ENCODE results near the gene TMEM115.

Gene TMEM115

DNA sequence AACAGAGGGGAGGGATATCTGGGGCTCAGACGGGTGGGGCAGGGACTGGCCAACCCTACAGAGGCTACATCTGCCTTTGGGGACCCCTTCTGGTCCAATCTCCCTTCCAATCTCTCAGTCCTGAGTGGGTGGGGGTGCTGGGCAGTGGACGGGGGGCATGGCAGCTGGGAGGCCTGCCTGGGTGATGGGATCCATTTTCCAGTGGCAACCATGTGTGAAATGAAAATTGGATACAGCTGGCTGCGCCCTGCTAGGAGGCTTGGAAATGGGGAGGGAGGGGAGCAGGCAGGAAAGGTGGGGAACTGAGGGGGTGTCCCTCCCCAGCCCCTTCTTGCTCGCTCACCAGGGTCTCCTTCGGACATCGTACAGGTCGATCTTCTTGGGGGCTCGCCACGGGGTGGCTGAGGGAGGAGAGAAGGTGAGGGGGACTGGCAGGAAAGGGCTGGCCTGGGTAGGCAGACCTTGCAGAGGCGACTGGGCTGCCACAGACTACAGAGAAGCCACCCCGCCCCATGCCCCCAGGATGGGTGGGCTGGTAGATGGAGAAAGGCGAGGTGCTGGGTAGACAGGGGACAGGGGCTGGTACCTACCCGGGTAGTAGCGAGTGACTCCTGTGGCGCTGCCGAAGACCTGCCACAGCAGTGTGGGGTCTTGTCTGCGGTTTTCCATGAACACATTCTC, 21.2 kb upstream of the TMEM115 start:
- no peak for DNase-seq

DNA sequence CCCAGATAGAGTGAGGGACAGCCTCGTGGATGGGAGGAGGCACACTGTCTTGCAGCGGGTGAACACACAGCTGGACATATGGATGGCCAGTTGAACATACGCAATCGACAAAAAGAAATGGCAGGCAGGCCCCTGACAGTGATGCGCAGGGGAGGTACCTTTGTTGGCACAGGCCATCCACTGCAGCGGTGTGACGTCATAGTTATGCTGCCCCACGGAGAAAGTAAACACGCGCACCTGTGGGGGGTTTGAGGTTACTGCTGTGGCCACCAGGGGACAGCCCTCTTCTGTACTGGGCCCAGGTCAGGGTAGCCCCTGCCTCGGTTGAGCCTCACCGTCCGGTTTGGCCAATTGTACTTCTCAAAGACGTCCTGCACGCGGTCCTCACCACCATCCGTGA, 19.4 kb upstream of the TMEM115 start:
- no peak for DNase-seq

DNA sequence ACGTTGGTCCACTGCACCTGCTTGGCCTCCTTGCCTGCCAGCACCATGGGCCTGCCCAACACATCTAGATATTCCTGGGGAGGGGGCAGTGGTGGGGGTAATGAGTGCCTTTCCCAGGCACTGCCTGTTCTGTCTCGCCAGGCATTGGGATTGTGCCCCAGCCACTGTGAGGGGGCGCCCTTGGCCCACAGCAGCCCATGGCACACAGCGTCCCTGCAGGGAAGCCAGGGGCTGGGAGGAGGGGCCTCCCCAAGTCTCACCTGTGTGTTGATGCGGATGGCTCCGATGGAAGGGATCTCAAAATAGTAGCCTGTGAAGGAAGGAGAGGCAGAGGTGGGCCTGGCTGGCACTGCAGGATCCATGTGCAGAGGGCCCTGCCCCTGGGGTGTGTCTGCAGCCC, 18.7 kb upstream of the TMEM115 start:
- no peak for DNase-seq

DNA sequence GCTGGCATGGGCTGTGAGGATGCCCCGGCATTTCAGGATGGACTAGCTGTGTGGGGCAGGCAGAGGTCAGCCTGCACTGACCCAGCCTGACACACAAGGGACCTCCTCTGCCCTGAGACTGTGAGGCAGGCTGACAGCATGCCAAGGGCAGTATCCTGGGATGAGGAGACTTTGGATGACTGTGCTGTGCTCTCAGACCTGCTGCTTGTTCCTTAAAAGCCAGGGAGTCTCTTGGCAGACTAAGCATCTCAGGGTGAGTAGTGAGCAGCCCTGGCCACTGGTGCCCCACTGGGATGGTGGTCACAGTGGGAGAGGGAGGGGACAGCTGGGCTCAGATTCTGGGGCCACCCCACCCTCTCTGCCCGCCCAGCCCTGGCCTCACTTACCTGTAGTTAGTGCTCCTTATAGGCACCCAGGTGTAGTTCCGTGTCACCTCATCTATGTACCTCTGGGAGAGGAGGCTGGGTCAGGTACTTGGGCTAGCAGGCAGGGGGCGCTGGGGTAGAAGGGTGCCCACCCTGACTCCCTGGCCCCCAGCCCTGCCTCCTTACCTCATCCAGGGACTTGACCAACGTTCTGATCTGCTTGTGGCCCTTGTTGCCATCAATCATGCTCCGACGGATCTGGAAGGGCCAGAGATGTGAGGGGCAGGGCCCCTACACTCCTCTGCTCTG, 16.1 kb upstream of the TMEM115 start:
- DNase-seq, result no peak

DNA sequence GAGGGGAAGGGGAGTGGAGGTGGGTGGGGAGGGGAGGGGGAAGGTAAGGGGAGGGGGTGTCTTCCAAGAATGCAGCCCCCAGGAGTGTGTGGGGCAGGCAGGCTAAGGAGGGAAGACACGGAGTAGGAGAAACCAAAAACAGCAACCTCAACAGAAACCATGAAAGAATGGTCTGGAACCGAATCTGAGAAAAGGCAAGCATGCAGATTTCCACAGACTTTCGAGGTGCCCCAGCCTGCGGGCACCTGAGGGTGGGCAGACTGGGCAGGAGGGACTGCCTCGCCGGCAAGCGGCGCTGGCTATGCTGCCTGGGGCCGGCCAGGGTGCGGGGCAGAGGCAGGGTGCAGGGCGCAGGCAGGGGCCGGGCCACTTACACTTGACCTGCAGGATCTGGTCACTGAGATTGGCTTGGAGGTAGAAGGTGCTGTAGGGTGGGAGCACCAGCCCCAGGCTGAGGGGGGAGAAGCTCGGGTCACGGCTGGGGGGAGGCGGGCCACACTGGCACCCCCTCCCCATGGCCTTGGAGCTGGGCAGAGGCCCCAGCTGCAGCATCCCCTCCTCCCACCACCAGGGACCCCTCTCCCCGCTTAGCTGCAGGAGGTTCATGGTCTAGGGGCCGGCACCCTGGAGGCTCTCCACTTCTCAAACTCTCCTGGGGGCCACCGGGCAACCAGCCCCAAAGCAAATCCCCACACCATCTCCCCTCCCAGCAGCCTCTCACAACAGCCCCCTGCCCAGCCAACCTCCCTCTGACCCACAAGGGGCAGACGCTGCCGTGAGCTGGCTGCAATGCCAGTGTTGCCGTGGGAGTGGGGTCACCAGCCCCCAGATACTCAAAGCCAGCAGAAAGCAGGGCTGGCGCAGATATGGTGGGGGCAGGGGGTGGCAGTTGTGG, 15.3 kb upstream of the TMEM115 start:
- no peak for DNase-seq

DNA sequence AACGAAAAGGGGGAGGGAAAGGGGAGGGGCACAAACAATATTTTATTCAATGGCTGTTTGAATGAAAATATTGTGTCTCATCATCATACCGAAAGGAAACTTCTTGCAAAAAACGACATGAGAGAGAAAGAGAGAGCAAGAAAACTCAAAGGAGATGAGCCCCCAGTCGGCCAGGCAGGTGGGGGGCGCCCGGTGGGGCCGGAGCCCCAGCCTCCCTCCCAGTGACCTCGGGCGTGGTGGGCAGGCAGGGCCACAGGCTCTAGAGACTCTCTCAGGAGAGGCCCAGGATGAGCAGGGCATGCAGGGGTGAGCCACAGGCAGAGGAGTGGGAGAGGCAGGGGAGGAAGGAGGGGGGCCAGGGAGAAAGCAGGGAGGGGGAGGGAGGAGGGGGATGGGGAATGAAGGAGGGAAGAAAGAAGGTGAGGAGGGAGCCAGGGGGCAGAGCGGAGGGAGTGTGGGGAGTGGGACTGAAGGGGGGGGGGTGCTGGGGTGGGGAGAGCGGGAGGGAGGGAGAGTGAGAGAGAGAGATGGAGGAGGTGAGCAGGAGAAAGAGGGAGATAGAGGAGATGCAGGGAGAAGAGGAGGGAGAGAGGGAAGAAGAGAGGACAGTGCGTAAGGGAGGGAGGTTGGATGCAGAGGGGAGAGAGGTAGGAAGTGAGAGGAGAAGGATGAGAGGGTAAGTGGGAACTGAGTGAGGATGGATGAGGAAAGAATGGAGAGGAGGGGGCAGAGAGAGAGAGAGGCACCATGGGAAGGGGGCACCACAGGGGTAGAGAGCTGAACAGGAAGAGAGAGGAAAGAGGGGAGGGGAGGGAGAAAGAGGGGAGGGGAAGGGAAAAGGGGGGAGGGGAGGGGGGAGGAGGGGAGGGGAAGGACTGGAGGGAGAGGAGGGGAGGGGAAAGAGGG, 14.1 kb upstream of the TMEM115 start:
- DNase-seq, result no peak

DNA sequence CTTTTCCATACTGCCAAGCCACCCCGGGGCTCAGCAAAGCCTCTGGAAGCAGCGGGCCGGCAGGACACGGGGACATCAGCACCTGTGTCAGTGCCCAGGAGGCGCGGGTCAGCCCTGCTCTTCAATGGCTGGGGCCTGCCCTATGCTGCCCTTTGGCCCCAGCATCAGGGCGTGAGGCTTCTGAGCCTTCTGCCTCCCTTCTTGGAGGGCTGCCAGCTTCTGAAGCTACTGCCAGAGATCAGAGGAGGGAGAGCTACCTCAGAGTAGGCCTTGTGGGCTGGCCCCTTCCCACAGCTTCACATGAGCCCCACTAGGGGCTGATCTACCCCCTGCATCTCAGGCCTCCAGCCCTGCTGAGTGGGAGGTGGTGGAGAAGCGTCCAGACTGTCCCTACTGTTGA, 13.0 kb upstream of the TMEM115 start:
- DNase-seq, result no peak

DNA sequence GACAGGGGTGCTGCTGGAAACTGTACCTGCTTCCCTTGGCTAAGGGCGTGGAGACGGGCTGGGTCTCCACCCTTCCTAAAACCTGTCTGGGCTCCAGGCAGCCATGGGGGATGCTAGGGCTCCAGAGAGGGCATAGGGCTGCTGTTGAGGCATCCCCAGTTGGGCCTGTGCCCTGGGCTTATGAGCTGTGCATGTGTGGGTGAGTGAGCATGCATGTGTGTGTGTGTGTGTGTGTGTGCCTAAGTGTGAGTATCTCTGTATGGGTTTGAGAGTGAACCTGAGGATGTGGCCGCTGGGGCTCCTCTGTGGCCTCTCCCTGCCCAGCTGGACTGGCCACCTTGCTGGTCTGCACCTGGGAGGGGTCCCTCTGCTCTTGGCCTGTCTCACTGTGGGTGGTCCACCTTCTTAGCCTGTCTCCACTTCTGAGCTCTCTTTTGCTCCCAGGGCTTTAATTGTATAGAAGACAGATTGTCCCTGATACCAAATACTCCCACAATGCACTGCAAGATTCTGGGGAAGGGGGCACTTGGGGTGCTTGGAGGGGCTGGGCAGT, 11.9 kb upstream of the TMEM115 start:
- DNase-seq, result no peak

DNA sequence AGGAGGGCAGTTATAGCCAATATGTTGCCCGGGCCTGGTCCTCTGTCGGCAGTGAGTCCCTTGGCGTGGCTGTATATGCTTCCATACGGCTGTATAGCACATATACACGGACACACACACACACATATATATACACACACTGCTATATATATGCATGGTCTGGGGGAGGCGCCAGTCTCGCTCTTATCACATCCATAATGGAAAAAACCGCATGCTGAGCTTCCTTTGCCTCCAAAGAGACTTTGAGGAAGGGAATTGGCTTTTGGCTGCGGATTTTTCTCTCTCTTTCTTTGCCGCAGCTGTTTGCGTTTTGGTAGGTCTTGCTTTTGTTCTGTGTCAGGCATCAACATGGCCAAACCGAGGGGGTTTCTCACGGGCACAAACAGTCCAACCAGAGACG, 11.3 kb upstream of the TMEM115 start:
- DNase-seq, result no peak

DNA sequence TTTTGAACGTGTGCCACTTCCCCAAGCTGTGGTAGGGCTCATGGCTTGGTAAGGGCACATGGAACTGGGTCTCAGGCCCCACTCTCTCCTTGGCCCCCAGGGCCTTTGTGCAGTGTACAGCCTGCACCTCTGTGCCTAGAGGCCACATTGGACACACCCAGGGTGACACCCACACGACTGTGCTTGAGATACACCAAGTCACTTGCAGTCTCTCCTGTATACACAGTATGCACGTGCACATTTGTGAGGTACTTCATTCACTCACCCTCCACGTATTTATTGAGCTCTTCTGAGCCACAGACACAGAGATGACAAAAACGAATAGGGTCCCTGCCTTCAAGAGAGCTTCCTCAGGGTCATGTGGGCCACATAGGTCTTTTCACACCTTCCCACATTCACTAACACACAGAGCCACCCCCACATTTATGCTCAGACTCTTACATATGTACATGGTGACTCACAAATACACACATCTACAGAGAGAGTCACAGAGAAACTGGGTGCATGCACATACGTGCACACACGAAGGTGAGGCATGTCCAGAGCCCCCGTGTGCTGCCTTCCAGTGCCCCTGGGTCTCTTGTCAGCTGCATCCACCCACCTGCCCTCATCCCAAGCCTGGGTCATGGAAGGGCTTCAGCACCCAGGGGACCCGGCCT, 9.8 kb upstream of the TMEM115 start:
- DNase-seq, result no peak

DNA sequence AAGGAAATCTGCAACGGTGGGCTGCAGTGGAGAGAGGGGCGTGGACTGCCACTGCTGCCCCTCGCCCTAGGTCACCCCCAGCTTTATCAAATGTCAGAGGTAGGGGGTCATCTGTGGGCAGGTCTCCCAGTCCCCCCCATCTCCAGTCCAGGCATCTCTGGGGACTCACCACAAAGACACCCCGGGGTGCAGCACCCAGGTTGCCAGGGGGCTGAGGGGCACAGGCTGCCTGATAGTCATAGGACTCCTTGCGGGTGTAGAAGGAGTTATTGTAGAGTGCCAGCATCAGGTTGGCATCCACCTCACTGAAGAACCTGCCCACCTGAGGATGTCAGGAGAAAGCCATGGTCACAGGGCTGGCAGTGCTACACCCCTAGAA, 6.5 kb upstream of the TMEM115 start:
- DNase-seq, result no peak

DNA sequence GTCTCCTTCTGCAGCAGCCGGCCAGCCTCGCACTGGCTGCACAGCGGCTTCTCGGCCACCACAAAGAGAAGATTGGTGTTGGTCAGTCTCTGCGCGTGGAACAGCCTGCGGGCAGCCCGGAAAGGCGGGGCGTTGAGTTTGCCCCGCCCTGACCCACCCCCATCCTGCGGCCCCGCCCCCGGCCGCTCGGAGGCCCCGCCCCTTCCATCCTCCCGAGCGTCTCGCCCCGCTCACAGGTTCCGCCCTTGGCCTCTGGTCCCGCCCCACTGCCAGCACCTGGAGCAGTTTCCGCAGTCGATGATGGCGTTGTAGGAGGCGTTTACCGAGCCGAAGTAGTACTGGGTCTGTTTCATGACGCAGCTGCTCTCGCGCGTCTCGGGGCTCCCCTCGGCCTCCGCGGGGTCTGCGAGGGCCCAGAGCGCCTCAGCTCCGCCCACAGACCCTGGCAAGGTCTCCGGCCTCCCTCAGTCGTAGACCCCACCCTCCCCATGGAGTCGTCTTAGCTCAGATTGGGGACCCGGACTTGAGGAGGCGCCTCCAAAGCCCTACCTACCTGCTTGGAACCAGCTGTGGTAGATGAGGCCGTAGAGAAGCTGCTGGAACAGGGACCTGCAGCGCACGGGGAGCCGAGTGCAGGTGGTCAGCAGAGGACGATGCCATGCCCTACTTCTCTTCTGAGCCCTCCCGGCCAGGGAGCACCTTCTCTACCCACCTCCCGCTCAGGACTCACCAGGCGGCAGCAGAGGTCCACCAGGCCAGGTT, 5.9 kb upstream of the TMEM115 start:
- DNase-seq, result peak; percentile 79

DNA sequence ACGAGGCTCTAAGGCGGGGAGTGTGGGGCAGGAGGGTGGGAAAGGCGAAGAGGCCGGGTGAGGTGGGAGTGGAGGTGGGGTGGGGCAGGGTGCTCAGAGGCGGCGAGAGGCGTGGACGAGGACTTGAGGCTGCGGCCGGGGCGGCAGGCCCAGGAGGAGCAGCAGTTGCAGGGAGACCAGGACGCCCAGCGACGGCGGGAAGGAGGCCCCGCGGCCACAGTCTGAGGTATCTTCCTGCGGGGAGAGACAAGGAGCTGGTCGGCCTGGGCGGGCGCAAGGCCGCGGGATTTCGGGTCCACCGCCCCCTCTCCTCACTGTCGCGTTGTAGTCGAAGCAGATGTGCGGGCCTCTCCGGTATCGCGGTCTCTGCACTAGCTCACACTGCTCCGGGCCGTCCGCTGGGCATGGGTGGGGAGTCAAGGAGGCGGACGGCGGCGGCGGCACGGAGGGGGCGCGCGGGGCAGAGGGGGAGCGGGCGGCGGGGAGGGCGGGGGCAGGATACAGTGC, 5.3 kb upstream of the TMEM115 start:
- DNase-seq, result peak; percentile 72

DNA sequence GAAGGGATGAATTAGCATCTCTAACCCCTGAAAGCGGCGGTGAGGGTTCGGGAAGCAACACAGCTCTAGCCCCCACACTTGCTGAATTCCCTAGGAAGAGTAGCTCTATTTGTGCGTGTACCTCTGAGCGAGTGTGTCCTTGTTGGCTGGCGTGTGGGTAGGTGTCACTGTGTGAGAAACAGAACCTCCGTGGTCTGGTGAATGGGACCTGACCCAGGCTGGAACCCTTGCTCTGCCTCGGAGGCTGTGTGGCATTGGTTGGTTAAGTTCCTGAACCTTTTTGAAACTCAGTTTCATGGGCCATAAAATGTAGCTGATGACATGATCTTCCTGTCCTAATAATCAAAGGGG, 414 bp upstream of the TMEM115 start:
- DNase-seq, result no peak

DNA sequence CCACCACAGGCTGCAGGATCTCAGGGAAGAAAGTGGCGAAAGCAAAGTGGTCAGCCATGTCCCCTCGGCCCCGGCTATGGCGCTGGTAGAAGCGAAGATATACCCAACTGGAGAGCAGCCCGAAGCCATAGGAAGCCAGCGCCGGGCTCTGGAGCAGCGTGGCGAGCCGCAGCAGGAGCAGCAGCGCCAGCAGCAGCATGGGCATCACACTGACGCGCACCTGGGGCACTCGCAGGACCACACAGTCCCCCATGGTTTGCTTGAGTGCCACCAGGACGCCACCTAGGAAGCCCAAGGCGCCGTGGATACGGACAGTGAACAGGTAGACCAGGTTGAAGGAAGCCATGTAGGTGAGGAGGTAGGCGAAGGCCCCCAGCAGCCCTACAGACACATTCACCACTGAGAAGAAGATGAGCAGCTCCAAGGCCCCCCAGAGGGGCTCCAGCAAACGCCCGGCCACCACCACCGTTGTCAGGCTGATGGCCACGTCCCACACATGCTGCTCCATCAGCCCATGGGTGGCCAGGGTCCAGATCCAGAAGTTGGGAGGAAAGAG, 888 bp downstream of the TMEM115 start:
- no peak for DNase-seq

DNA sequence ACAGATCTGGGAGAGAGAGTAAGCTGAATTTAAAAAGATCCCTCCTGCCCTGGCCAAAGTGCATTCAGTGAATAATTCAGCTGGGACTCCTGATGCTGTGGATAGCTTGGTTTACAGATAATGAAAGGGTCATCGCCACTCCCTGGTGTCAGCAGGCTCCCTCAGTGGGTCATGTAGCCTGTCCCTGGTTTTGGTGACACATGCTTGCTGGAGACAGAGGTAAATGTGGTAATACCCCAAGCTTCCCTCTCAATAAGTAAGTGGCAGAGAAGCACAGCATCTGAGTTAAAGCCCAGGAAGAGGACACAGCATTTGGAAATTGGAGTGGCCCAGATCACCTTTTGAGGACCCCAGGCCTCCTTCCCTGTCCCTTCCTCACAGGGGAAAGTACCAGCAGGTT, 1.8 kb downstream of the TMEM115 start:
- DNase-seq, result no peak

DNA sequence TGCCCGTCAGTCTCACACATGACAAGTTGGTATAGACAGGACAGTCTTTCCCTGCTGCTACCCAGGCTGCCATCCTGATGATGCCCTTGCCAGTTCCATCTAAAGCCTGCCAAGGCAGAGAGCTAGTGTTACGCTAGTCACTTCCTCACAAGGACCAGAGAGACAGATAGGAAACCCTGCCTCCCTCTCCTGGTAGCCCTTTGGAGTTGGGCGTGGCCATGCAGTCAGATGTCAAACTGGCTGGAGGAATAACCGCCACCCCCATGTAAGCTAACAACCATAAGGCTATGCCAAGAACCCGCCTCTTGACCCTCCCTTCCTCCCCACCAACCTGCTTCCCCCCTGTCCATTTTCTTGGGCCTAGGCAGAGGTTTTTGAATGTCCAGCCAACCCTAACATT, 2.8 kb downstream of the TMEM115 start:
- DNase-seq, result no peak

DNA sequence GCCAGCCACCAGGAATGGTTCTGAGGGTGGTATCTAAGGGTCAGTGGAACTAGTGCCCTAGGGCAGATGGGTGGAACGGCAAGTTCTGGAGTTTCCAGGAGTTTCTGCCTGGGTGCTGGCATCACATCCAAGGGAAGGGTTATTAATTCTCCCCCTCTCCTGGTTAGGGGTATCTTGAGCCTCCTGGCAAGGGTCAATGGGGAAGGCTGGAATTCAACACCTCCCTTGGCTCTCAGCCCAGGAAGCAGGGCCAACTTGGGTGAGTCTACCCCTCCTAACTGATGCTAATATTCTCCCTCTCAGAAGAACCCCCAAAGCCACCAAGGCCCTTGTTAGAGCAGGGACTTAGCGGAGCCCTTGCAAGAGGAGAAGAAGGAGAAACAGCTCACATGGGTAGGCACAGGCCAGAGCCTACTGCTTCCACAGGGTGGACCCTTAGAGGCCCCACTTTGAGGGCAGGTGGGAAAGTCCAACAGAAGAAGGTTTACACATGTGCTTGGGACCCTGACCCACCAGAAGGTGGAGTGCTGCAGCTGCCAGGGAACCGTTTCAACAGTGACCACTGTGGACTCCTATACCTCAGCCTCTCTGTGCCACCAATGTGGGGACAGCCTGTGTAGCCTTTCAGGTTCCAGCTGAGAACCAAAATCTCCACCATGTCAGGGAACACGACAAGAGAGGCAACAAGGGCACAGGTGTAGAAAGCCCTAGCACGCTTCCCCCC, 3.3 kb downstream of the TMEM115 start:
- no peak for DNase-seq

DNA sequence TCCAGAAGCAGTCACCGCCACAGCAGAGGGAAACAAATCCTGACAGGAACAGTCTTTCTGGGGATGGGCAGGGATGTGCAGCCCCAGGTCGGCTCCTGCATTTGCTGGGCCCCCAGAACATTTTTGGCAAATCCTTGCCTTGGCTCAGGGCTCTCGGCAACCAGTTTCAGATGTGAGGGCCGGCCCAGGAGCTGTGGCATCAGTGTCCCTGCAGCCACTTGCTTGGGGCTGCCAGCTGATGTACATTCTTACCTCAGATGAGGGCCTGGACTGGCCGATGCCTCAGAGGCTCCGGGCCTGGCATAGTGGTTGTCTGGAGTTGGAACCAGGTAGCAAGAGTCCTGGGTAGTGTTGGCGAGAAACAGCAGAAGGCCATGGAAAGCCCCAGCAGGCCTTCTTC, 4.5 kb downstream of the TMEM115 start:
- DNase-seq, result no peak

Measured in right kidney (tissue), 1 donor.